ENCODE results near the gene ALG10B. TPM values are rescaled to one million over a fixed set of nuclear protein-coding genes. Genes with fewer than 3 reads are reported as not detected.

Gene ALG10B, protein sequence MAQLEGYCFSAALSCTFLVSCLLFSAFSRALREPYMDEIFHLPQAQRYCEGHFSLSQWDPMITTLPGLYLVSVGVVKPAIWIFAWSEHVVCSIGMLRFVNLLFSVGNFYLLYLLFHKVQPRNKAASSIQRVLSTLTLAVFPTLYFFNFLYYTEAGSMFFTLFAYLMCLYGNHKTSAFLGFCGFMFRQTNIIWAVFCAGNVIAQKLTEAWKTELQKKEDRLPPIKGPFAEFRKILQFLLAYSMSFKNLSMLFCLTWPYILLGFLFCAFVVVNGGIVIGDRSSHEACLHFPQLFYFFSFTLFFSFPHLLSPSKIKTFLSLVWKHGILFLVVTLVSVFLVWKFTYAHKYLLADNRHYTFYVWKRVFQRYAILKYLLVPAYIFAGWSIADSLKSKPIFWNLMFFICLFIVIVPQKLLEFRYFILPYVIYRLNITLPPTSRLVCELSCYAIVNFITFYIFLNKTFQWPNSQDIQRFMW
- 1.9 and 2.2 TPM in 2 replicates for total RNA-seq

DNA sequence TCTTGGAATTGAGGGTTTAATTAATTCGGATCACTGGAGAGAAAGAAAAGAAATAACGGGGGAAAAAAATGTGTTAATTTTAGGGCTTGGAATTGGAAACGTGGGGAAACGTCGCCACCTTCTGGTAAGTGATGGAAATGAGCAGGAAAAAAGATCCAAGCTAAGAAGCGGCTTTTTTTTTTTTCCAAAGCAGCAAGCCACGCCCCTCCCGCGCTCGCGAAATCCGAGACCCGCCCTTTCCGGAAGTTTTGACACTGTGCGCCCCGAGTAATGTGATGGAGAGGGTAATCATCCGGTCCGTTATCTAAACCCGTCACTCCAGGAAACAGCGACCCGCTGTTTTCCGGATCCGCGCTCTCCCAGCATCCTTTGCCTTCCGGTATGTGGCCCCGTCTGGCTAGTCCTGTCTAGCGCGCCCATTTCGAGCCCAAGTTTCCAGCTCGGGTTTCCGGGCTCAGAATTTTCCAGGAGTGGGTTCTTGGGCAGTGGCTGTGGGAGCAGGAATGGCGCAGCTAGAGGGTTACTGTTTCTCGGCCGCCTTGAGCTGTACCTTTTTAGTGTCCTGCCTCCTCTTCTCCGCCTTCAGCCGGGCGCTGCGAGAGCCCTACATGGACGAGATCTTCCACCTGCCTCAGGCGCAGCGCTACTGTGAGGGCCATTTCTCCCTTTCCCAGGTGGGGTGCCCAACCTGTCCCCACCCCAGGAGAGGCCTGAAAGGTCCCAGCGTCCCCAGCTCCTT, at the start of gene ALG10B:
ALG10B (plus strand) TSS at position 384 of the 739 bp plus-strand sequence; CDS start at position 504, 120 bp downstream.

Measured in hair follicular keratinocyte (primary cell).